HG03139 (cell line): Measurements from ENCODE around the gene SNX12.
"Not testable (repeated sequence)": the region's sequence is repeated elsewhere in the genome, so short reads cannot be mapped to it uniquely, and the experiment has no call there.

ENCODE experiments used
- ATAC-seq: cut with Tn5 transposase; IDR thresholded peaks from one replicate; pipeline ENCODE4 v1.9.1; 2021; ENCODE audit not compliant: unreplicated experiment

Gene SNX12

GRCh38 chrX:71095033-71095432 lies 26.9 kb upstream of the SNX12 start:
- no peak for ATAC-seq

GRCh38 chrX:71091263-71091662 lies 23.1 kb upstream of the SNX12 start:
- ATAC-seq = no peak

GRCh38 chrX:71085900-71086299 lies 17.8 kb upstream of the SNX12 start:
- no peak for ATAC-seq

- no peak for ATAC-seq
These were observed 14.7 kb upstream of the SNX12 start for GRCh38 chrX:71082822-71083221.

GRCh38 chrX:71082124-71082647 lies 14.1 kb upstream of the SNX12 start:
- ATAC-seq = no peak

GRCh38 chrX:71081330-71082123 lies 13.4 kb upstream of the SNX12 start:
- ATAC-seq = no peak

- no peak for ATAC-seq
These were observed 2.4 kb upstream of the SNX12 start for GRCh38 chrX:71070531-71070930.

GRCh38 chrX:71067712-71068043 lies 456 bp downstream of the SNX12 start:
- no peak for ATAC-seq

- no peak for ATAC-seq
These were observed 1.0 kb downstream of the SNX12 start for GRCh38 chrX:71067089-71067488.

- no peak for ATAC-seq
These were observed 8.0 kb downstream of the SNX12 start for GRCh38 chrX:71060127-71060526.

GRCh38 chrX:71057848-71058530 lies 10.1 kb downstream of the SNX12 start:
- no peak for ATAC-seq

GRCh38 chrX:71056867-71057266 lies 11.3 kb downstream of the SNX12 start:
- ATAC-seq = no peak

- peak; percentile 87 for ATAC-seq
These were observed 14.9 kb downstream of the SNX12 start for GRCh38 chrX:71053217-71053621.

- ATAC-seq = peak; percentile 32
These were observed 15.4 kb downstream of the SNX12 start for GRCh38 chrX:71052721-71053120.

GRCh38 chrX:71047891-71048290 lies 20.2 kb downstream of the SNX12 start:
- not testable (repeated sequence) for ATAC-seq

GRCh38 chrX:71017396-71017939 lies 50.7 kb downstream of the SNX12 start:
- ATAC-seq = no peak
